Neuron (in vitro differentiated cells): Measurements from ENCODE around the gene GSTM3.
"Not testable (repeated sequence)": the region's sequence is repeated elsewhere in the genome, so short reads cannot be mapped to it uniquely, and the experiment has no call there.

Source experiments
- H2AFZ ChIP-seq: one replicate; pipeline ENCODE4 v1.6.1; 2013; ENCODE audit warnings: low read depth, mild to moderate bottlenecking, inconsistent platforms, low read length, moderate library complexity
- H3K27me3 ChIP-seq: one replicate; pipeline ENCODE4 v1.6.1; 2013; ENCODE audit warnings: low read length; ENCODE audit not compliant: insufficient read depth
- H3K36me3 ChIP-seq: one replicate; pipeline ENCODE4 v1.6.1; 2013; ENCODE audit warnings: low read length; ENCODE audit not compliant: insufficient read depth
- H3K4me1 ChIP-seq: one replicate; pipeline ENCODE4 v1.6.1; 2013; ENCODE audit warnings: low read length; ENCODE audit not compliant: insufficient read depth
- H3K4me3 ChIP-seq: 2 replicates; pipeline ENCODE4 v1.5.1; 2013; ENCODE audit warnings: mild to moderate bottlenecking, low read length, moderate library complexity
- H3K9me3 ChIP-seq: one replicate; pipeline ENCODE4 v1.6.1; 2013; ENCODE audit warnings: low read length

The GSTM3 gene

DNA sequence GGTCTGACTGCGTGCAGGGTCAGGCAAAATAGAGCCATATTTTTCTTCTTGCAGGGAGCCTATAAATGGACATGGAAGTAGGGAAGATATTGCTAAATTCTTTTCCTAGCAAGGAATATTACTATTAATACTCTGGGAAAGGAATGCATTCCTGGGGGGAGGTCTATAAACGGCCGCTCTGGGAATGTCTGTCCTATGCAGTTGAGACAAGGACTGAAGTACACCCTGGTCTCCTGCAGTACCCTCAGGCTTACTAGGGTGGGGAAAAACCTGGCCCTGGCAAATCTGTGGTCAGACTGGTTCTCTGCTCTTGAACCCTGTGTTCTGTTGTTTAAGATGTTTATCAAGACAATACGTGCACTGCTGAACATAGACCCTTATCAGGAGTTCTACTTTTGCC, 31.9 kb downstream of the GSTM3 start:
- H2AFZ ChIP-seq, H3K4me1 ChIP-seq, H3K9me3 ChIP-seq, H3K36me3 ChIP-seq, H3K4me3 ChIP-seq, H3K27me3 ChIP-seq: not testable (repeated sequence)

DNA sequence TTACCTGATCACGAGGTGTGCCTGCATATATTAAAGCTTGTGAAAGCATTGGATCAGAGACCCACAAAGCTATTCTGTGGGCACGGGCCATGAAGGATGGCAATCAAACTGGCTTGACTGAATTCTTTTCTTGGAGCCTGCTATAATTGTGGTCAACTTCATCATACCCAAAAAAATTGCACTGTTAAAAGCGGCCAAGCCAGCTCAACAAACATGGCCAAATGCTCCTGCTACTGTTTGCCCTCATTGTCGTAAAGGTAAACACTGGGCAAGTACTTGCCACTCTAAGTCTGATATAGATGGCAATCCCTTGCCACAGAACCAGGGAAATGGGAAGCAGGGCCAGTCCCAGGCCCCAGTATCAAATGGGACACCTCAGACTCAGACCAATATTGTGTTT, 35.4 kb downstream of the GSTM3 start:
- no peaks in the 10 kb centered on the region for H3K4me1 ChIP-seq
- H3K27me3 ChIP-seq, result no peaks in the 10 kb centered on the region
- no peak overlapping the region for H3K4me3 ChIP-seq
- H3K36me3 ChIP-seq, result no peaks in the 10 kb centered on the region
- no peaks in the 10 kb centered on the region for H3K9me3 ChIP-seq
- no peak overlapping the region for H2AFZ ChIP-seq

DNA sequence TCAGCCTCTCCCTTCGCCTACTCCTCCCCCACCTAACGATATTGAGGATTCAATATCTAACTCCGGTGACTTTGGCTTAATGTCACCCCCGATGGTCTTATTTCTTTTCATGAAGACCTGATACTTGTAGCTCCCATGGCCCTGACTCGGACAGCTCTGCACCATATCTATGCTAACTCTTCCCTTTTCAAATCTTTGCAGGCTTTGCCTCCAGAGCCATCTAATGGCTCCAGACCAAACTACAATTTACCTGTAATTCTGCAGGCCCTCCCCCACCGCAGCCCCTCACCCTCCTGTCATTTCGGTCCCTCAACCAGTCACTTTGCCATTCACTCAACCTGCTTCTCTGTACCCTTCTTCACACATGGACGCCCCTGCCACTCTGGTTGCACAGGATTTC, 36.7 kb downstream of the GSTM3 start:
- no peaks in the 10 kb centered on the region for H3K4me1 ChIP-seq
- H3K4me3 ChIP-seq, result no peak overlapping the region
- H3K9me3 ChIP-seq, result no peaks in the 10 kb centered on the region
- no peak overlapping the region for H2AFZ ChIP-seq
- H3K36me3 ChIP-seq, result no peaks in the 10 kb centered on the region
- no peaks in the 10 kb centered on the region for H3K27me3 ChIP-seq

DNA sequence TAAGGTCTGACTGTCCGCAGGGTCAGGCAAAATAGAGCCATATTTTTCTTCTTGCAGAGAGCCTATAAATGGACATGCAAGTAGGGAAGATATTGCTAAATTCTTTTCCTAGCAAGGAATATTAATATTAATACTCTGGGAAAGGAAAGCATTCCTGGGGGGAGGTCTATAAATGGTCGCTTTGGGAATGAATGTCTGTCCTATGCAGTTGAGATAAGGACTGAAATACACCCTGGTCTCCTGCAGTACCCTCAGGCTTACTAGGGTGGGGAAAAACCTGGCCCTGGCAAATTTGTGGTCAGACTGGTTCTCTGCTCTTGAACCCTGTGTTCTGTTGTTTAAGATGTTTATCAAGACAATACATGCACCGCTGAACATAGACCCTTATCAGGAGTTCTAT, 37.9 kb downstream of the GSTM3 start:
- not testable (repeated sequence) for H3K36me3 ChIP-seq, H3K9me3 ChIP-seq, H3K4me1 ChIP-seq, H3K4me3 ChIP-seq, H2AFZ ChIP-seq, H3K27me3 ChIP-seq

DNA sequence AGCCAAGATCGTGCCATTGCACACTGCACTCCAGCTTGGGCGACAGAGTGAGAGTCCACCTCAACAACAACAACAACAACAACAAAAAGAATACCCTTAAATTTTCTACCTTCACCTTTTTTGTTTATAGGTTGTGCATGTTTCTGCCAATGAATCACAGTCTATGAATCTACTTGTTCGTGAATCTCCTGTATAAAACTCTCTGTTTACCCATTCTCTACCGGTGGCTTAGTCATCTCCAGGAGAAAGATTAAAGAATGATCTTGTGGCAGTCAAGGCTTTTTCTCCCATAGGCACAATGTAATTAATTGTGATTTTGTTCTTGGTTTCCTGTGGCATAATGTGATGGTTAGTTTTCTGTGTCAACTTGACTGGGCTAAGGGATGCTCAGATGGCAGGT, 43.0 kb downstream of the GSTM3 start:
- H3K4me3 ChIP-seq, H3K9me3 ChIP-seq, H2AFZ ChIP-seq, H3K4me1 ChIP-seq, H3K36me3 ChIP-seq, H3K27me3 ChIP-seq: not testable (repeated sequence)

DNA sequence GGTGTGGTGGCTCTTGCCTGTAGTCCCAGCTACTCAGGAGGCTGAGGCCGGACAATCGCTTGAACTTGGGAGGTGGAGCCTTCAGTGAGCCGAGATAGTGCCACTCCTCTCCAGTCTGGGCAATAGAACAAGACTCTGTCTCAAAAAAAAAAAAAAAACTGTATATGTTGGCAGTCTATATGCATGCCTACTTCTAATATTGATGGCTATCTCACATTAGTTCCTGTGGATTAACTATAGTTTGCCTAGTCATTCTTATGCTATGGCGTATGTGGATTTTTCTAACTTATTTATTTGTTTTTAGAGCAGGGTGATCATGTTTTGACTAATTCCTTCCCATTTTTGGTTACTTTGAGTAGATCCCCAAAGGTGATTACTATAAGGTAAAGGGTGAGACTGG, 43.8 kb downstream of the GSTM3 start:
- Histone ChIP-seq H3K4me1 (no peaks in the 10 kb centered on the region), H2AFZ (no peak overlapping the region), H3K4me3 (no peak overlapping the region), H3K9me3 (no peaks in the 10 kb centered on the region), H3K36me3 (no peaks in the 10 kb centered on the region), H3K27me3 (no peaks in the 10 kb centered on the region)

DNA sequence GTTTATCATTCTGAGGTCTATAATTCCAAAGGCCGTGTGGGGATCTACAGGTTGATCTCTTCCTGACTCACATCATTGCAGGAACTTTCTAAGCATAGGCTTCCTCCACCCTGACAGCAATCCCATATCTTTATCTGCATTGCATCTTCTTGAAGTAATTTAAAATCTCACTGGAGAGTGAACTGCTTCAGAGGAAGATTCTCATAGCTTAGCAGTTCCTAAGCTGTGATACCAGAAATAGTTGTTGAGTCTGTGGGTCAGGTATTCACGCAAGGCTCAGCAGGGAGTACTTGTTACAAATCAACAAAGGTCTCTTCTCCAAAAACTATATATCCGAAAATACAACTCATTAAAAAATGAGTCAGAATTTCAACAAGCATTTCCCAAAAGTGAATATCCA, 45.7 kb downstream of the GSTM3 start:
- H3K9me3 ChIP-seq, H3K4me3 ChIP-seq, H2AFZ ChIP-seq, H3K27me3 ChIP-seq, H3K4me1 ChIP-seq, H3K36me3 ChIP-seq: not testable (repeated sequence)

DNA sequence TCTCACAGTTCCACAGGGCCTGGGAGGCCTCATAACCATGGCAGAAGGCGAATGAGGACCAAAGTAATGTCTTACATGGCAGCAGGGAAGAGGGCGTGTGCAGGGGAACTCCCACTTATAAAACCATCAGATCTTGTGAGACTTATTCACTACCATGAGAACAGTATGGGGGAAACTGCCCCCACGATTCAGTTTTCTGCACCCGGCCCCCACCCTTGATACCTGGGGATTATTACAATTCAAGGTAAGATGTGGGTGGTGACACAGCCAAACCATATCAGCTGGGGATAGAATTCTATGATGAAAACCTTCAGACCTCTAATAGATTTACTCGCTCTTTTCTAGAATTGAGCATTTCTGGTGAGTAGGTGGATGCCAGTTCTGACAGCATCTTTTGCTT, 46.4 kb downstream of the GSTM3 start:
- not testable (repeated sequence) for H3K36me3 ChIP-seq, H3K4me1 ChIP-seq, H3K27me3 ChIP-seq, H3K4me3 ChIP-seq, H2AFZ ChIP-seq, H3K9me3 ChIP-seq

DNA sequence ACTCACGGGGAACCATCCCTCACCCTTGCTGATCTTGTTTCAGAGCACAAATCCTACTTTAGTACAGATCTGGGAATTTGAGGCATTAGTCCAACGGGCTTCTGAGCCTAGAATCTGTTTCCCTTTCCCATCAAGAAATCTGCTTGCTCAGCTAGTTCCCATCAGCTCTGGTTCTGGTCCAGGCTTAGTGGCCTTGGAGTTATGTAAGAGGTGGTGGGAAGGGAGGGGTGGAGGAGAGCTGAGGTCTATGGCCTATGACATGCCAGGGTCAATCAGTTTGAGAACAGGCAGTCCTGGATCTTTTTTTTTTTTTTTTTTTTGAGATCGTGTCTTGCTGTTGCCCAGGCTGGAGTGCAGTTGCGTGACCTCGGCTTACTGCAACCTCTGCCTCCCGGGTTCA, 49.1 kb downstream of the GSTM3 start:
- no peaks in the 10 kb centered on the region for H3K36me3 ChIP-seq
- H3K9me3 ChIP-seq, result no peaks in the 10 kb centered on the region
- no peak overlapping the region for H3K4me3 ChIP-seq
- no peaks in the 10 kb centered on the region for H3K27me3 ChIP-seq
- H3K4me1 ChIP-seq, result no peaks in the 10 kb centered on the region
- no peak overlapping the region for H2AFZ ChIP-seq

DNA sequence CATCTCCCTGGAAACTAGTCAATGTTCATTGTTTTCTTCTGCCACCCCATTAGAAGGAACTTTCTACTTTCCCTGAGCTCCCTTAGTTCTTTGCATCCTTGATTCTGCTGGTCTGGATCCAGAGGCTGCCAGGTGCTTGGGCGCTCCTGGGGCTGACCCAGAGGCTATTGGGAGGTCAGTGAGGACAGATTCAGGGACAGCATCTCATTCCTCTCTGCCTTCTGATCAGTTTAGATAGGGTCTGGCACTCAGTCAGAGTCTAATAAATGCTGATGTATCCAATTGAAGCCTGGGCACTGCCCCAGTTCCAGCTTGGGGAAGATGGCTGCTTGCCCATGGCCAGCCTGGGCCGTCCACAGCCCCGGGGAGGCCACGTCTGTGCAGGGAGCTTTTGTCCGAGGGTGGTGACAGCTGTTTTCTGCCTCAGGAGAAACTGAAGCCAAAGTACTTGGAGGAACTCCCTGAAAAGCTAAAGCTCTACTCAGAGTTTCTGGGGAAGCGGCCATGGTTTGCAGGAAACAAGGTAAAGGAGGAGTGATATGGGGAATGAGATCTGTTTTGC, 50.9 kb downstream of the GSTM3 start:
- no peaks in the 10 kb centered on the region for H3K27me3 ChIP-seq
- H3K4me1 ChIP-seq, result no peaks in the 10 kb centered on the region
- H2AFZ ChIP-seq, result no peak overlapping the region
- H3K4me3 ChIP-seq, result no peak overlapping the region
- no peaks in the 10 kb centered on the region for H3K9me3 ChIP-seq
- no peaks in the 10 kb centered on the region for H3K36me3 ChIP-seq

DNA sequence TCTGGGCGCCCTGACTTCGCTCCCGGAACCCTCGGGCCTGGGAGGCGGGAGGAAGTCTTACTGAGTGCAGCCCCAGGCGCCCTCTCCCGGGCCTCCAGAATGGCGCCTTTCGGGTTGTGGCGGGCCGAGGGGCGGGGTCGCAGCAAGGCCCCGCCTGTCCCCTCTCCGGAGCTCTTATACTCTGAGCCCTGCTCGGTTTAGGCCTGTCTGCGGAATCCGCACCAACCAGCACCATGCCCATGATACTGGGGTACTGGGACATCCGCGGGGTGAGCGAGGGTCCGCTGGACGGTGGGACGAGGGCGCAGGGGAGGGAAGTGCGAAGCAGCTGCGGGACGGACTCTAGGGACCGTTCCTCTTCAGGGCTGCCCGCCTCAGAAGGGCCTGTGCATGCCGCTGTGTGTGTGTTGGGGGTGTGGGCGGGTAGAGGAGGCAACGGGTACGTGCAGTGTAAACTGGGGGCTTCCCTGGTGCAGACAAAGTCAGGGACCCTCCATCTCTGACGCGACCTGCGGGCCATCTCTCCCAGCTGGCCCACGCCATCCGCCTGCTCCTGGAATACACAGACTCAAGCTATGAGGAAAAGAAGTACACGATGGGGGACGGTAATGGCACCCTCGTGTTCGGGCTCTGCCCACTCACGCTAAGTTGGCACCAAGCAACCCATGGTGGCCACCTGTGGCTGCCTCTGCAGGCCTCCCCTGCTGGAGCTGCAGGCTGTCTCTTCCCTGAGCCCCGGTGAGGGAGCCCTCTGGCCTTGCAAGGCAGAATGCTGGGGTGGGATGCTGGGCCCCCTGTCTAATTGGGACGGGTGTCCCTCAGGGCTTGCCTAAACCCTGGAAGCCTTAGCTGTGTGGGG, 53.0 kb downstream of the GSTM3 start, which contains the start of gene GSTM1:
GSTM1 (plus strand) TSS at position 177 of the 859 bp plus-strand sequence; CDS start at position 234, 57 bp downstream.
- peak within 1 kb of the TSS; percentile 56 for H3K4me3 ChIP-seq
- no peaks in the 10 kb centered on the region for H3K36me3 ChIP-seq
- H3K9me3 ChIP-seq, result no peaks in the 10 kb centered on the region

DNA sequence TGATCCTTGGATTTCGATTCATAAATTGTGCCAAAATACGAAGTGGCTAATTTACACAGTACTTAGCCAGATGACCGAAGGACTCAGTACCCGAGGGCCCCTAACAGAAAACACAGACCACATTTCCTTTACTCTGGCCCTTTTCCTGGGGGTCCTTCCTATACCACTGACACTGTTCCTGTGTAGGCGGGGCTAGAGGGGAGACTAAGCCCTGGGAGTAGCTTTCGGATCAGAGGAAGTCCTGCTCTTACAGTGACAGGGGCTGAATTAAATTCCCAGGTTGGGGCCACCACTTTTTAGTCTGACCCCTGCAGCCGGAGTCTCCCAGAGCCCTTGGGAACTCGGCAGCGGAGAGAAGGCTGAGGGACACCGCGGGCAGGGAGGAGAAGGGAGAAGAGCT, 53.7 kb downstream of the GSTM3 start:
- not testable (repeated sequence) for H3K27me3 ChIP-seq, H3K36me3 ChIP-seq, H2AFZ ChIP-seq, H3K4me1 ChIP-seq, H3K9me3 ChIP-seq
- peak overlapping the region; percentile 33 for H3K4me3 ChIP-seq

More for the DNA sequence above, 53.0 kb downstream of the GSTM3 start, which contains the start of gene GSTM1:
- Histone ChIP-seq H3K27me3 (no peaks in the 10 kb centered on the region), H2AFZ (peak within 1 kb of the TSS; percentile 26), H3K4me1 (no peaks in the 10 kb centered on the region)

DNA sequence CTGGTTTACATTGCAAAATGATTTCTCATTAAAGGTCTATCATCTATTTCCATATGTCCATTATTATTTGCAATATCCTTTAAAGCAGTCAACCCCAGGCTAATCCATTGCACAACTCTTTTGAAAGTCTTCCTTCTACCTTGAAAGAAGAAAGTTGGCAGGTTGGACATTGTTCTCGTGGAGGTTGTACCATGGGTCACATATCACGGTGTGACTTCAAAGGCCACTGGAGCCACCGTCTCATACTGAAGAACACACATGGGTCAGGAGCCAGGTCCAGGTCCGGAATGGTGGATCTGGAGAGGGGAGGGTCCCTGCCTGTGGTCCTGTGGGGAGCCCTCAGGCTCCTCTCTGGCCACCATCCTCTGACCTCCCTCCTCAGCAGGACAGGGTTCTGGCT, 54.9 kb downstream of the GSTM3 start:
- not testable (repeated sequence) for H3K4me1 ChIP-seq, H3K36me3 ChIP-seq, H3K4me3 ChIP-seq, H3K9me3 ChIP-seq, H2AFZ ChIP-seq, H3K27me3 ChIP-seq

DNA sequence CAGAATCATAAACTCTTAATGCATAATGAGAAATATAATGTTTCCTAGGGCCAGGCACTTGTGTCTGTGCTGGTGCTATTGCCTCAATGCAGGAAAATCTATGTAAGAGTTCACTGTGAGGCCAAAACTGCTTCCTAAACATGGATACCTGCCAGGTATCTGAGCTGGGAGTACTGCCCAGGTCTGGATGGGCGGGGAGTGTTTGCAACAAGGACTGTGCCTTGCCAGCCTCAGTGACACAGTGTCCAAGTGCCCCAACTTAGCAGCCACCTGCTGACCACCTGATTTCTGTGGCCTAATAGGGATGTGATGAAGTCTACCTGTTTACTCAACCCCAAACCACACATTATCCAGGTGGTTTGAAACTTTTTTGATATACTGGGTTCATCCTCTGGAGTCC, 55.4 kb downstream of the GSTM3 start:
- H3K4me1 ChIP-seq, H3K9me3 ChIP-seq, H3K27me3 ChIP-seq, H2AFZ ChIP-seq, H3K36me3 ChIP-seq, H3K4me3 ChIP-seq: not testable (repeated sequence)
